CD4-positive, alpha-beta T cell (primary cell): ENCODE results near the gene LPCAT2. TPM values are rescaled to one million over a fixed set of nuclear protein-coding genes. Genes with fewer than 3 reads are reported as not detected.

Experiments used
- ATAC-seq: fragments of 200-7000 bp; cut with Tn5 transposase; one replicate; pipeline ENCODE4 v1.10.0; 2022; ENCODE audit warnings: mild to moderate bottlenecking; ENCODE audit not compliant: poor library complexity
- CTCF ChIA-PET: fragments of 350-600 bp; sonication (Branson Sonifier 250); formaldehyde crosslinking; loops from one replicate; lab custom pipeline; 2021; ENCODE audit warnings: antibody characterized with exemption, inconsistent platforms; lab: Charles Lee
- POLR2A ChIA-PET: fragments of 350-600 bp; sonication (Branson Sonifier 250); formaldehyde crosslinking; loops from one replicate; lab custom pipeline; 2021; ENCODE audit warnings: antibody characterized with exemption, inconsistent platforms; lab: Charles Lee
- DNase-seq, 14 experiments: peaks; one replicate each; pipeline ENCODE4 v3.0.0-alpha.2; 2013 to 2020; ENCODE audit warnings: mixed read lengths in 2 of 14
- H3K27ac ChIP-seq, 2 donors: one replicate each; pipeline versions ENCODE4 v1.5.1 to v1.7.0; 2013; ENCODE audit warnings: low read length in 2 of 2, low read depth in 1 of 2, mild to moderate bottlenecking in 1 of 2
- H3K27me3 ChIP-seq, 2 experiments: 1 replicate in 1 of 2; 2 replicates in 1 of 2; pipeline versions ENCODE4 v1.6.1 to v1.7.0; 2013; ENCODE audit warnings: low read length in 2 of 2, control low read depth in 1 of 2, mild to moderate bottlenecking in 1 of 2, moderate library complexity in 1 of 2; ENCODE audit not compliant: insufficient read depth in 2 of 2, control insufficient read depth in 1 of 2
- H3K36me3 ChIP-seq: one replicate; pipeline ENCODE4 v1.6.1; 2013; ENCODE audit warnings: low read length, control low read depth; ENCODE audit not compliant: insufficient read depth
- H3K4me1 ChIP-seq: one replicate; pipeline ENCODE4 v1.6.1; 2013; ENCODE audit warnings: low read length, control low read depth; ENCODE audit not compliant: insufficient read depth
- H3K4me3 ChIP-seq: one replicate; pipeline ENCODE4 v1.5.1; 2013; ENCODE audit warnings: mild to moderate bottlenecking, low read length, moderate library complexity
- H3K9me3 ChIP-seq, 2 experiments: 1 replicate in 1 of 2; 2 replicates in 1 of 2; pipeline versions ENCODE4 v1.6.1 to v1.7.0; 2013; ENCODE audit warnings: low read length in 2 of 2, mild to moderate bottlenecking in 2 of 2, control low read depth in 1 of 2, moderate library complexity in 1 of 2; ENCODE audit not compliant: control insufficient read depth in 1 of 2, insufficient read depth in 1 of 2
- H3K27ac Mint-ChIP-seq: one replicate; pipeline ENCODE4 v1.8.0; 2020; ENCODE audit warnings: mixed read lengths
- H3K27me3 Mint-ChIP-seq: one replicate; pipeline ENCODE4 v1.8.0; 2021; ENCODE audit warnings: mixed read lengths
- H3K36me3 Mint-ChIP-seq: one replicate; pipeline ENCODE4 v1.8.0; 2021; ENCODE audit warnings: low read depth, mixed read lengths
- H3K4me1 Mint-ChIP-seq: one replicate; pipeline ENCODE4 v1.8.0; 2021; ENCODE audit warnings: low read depth, mixed read lengths
- H3K4me3 Mint-ChIP-seq: one replicate; pipeline ENCODE4 v1.8.0; 2020; ENCODE audit warnings: mild to moderate bottlenecking, mixed read lengths
- H3K9me3 Mint-ChIP-seq: one replicate; pipeline ENCODE4 v1.8.0; 2020; ENCODE audit warnings: mixed read lengths
- intact Hi-C, 2 experiments: fragments of 100-400 bp; cut with DNase I in 1 of 2; cut with micrococcal nuclease in 1 of 2; formaldehyde crosslinking; loops; one replicate each; pipeline versions ENCODE4 v1.15.1 to v1.9.0; 2023 to 2025; cut with DNase I, micrococcal nuclease
- total RNA-seq, 174 experiments: library from RNA in 2 of 174; stranded (reverse) in 2 of 174; gene quantifications; one replicate each; pipeline ENCODE4 v1.2.3 and lab custom pipeline; 2021 to 2026
- TF ChIP-seq, protein P1 (sequence below): fragments of 200-600 bp; IDR thresholded peaks from one replicate; pipeline ENCODE4 v1.8.0; 2022; ENCODE audit warnings: antibody characterized with exemption, mild to moderate bottlenecking

The LPCAT2 gene
- total RNA-seq, 2 experiments from 2014 or later = 0.22 to 0.36 TPM

- peaks cover 49% of the 10 kb centered on the region for H3K27me3 Mint-ChIP-seq
- TF ChIP-seq, protein P1, sequence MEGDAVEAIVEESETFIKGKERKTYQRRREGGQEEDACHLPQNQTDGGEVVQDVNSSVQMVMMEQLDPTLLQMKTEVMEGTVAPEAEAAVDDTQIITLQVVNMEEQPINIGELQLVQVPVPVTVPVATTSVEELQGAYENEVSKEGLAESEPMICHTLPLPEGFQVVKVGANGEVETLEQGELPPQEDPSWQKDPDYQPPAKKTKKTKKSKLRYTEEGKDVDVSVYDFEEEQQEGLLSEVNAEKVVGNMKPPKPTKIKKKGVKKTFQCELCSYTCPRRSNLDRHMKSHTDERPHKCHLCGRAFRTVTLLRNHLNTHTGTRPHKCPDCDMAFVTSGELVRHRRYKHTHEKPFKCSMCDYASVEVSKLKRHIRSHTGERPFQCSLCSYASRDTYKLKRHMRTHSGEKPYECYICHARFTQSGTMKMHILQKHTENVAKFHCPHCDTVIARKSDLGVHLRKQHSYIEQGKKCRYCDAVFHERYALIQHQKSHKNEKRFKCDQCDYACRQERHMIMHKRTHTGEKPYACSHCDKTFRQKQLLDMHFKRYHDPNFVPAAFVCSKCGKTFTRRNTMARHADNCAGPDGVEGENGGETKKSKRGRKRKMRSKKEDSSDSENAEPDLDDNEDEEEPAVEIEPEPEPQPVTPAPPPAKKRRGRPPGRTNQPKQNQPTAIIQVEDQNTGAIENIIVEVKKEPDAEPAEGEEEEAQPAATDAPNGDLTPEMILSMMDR = no peak
- Histone ChIP-seq H3K27me3 (peaks cover 19 to 33% of the 10 kb centered on the region in 2 experiments), H3K4me1 (no peaks in the 10 kb centered on the region), H3K4me3 (no peak within 1 kb of the TSS), H3K27ac (no peak within 1 kb of the TSS), H3K36me3 (no peaks in the 10 kb centered on the region), H3K9me3 (peaks cover 0 to 3% of the 10 kb centered on the region in 2 experiments)
- no peak within 1 kb of the TSS for H3K27ac Mint-ChIP-seq
- no peak within 1 kb of the TSS for H3K4me3 Mint-ChIP-seq
- DNase-seq (no peak), ATAC-seq (no peak)
- H3K36me3 Mint-ChIP-seq = no peaks in the 10 kb centered on the region
- H3K4me1 Mint-ChIP-seq = no peaks in the 10 kb centered on the region
- H3K9me3 Mint-ChIP-seq = no peaks in the 10 kb centered on the region
- ChIA-PET CTCF (no interaction called here), POLR2A (no interaction called here)
- intact Hi-C loops = no loop called here
These were observed 29.9 kb upstream of the LPCAT2 start, which contains the start of gene MMP2 for GRCh38 chr16:55478827-55479429. MMP2 (plus strand) TSS chr16:55479198; CDS start chr16:55479480, 282 bp downstream.

DNA sequence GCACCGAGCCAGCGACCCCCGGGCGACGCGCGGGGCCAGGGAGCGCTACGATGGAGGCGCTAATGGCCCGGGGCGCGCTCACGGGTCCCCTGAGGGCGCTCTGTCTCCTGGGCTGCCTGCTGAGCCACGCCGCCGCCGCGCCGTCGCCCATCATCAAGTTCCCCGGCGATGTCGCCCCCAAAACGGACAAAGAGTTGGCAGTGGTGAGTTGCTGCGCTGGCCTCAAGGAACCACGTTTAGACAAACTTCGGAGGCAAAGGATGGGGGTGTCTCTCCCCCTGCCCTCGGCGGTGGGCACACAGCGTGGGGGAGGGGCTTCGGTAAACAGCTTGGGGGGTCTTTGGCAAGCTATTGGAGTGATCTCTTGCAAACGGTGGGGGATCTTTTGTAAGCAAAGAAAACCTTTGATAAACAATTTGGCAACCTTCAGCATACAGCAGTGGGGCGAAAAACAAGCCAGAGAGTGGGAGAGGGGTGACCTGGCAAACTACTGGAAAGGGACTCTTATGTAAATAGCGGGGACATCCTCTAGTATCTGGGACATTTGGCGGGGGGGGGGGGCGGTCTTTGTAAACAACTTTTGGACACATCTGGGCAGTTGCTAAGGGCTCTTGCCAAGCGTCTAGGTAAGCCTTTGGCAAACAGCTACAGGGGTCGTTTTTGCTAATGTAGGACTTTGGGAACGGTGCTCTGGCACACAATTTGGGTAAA, 29.3 kb upstream of the LPCAT2 start:
- H3K4me1 ChIP-seq = no peaks in the 10 kb centered on the region
- H3K27ac Mint-ChIP-seq = no peak overlapping the region
- intact Hi-C loops = no loop called here
- ATAC-seq = no peak
- H3K4me1 Mint-ChIP-seq = no peaks in the 10 kb centered on the region
- H3K4me3 Mint-ChIP-seq = no peak overlapping the region
- peaks cover 50% of the 10 kb centered on the region for H3K27me3 Mint-ChIP-seq
- H3K27ac ChIP-seq = no peak overlapping the region
- no peaks in the 10 kb centered on the region for H3K36me3 ChIP-seq
- H3K36me3 Mint-ChIP-seq = no peaks in the 10 kb centered on the region
- no peak for DNase-seq
- no peaks in the 10 kb centered on the region for H3K9me3 Mint-ChIP-seq
- POLR2A ChIA-PET = no interaction called here
- CTCF ChIA-PET = no interaction called here
- H3K27me3 ChIP-seq = peaks cover 19 to 33% of the 10 kb centered on the region in 2 experiments
- no peak overlapping the region for H3K4me3 ChIP-seq
- peaks cover 0 to 3% of the 10 kb centered on the region in 2 experiments for H3K9me3 ChIP-seq
- TF ChIP-seq, protein P1 = no peak

DNA sequence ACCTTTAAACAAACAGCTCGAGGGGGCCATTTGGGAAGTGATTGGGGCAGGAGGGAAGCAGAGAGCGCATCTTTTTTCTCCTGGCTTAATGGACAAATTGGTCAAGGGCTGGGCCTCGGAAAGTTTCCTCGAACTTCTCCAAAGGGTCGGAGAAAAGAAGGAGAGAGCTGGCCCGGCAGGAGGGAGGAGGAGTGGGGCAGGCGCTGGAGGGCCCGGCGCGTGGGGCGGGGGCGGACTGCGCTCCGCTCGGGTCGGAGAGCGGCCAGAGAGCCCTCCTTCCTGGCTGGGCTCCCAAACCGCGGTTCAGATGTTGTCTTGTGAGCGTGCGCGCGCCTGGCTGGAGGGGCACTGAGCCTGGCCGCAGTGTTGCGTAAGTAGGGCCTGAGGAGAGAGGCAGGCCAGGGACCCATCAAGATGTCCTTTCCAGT, 28.6 kb upstream of the LPCAT2 start:
- Mint-ChIP-seq H3K36me3 (no peaks in the 10 kb centered on the region), H3K9me3 (no peaks in the 10 kb centered on the region), H3K4me1 (no peaks in the 10 kb centered on the region), H3K27me3 (peaks cover 54% of the 10 kb centered on the region), H3K4me3 (no peak overlapping the region), H3K27ac (no peak overlapping the region)
- no peak overlapping the region for H3K27ac ChIP-seq
- POLR2A ChIA-PET = no interaction called here
- peaks cover 0 to 3% of the 10 kb centered on the region in 2 experiments for H3K9me3 ChIP-seq
- ATAC-seq (no peak), DNase-seq (no peak)
- intact Hi-C loops = no loop called here
- TF ChIP-seq, protein P1 = no peak
- H3K4me3 ChIP-seq = no peak overlapping the region
- H3K27me3 ChIP-seq = peaks cover 19 to 33% of the 10 kb centered on the region in 2 experiments
- CTCF ChIA-PET = no interaction called here
- H3K36me3 ChIP-seq = no peaks in the 10 kb centered on the region
- no peaks in the 10 kb centered on the region for H3K4me1 ChIP-seq
